Endothelial cell of umbilical vein (primary cell): ENCODE data around the gene TRIM29. TPM values are rescaled to one million over a fixed set of nuclear protein-coding genes. Genes with fewer than 3 reads are reported as not detected.

ENCODE experiments used
- BruUV-seq: library from RNA; stranded (reverse); fragments of 400-500 nt; replicated peaks from 2 replicates; lab custom pipeline; 2021; lab: Mats Ljungman, UMichigan
- CTCF ChIA-PET: fragments of 300-600, 350-600 bp; sonication (Branson Sonifier 250); formaldehyde crosslinking; loops from one replicate; lab custom pipeline; 2021; ENCODE audit warnings: antibody characterized with exemption, inconsistent platforms; lab: Charles Lee
- POLR2A ChIA-PET: fragments of 300-600, 350-600 bp; sonication (Branson Sonifier 250); formaldehyde crosslinking; loops from one replicate; lab custom pipeline; 2021; ENCODE audit warnings: antibody characterized with exemption, inconsistent platforms; lab: Charles Lee
- DNase-seq: peaks from one replicate; pipeline ENCODE4 v3.0.0-alpha.2; 2011; ENCODE audit warnings: low read depth, low spot score
- FAIRE-seq: peaks from 2 replicates; lab custom pipeline; 2011; peaks lifted over from hg19 to GRCh38; lab: Jason Lieb, UNC
- H2AFZ ChIP-seq: 2 replicates; pipeline ENCODE4 v1.6.0; 2012; ENCODE audit warnings: low read depth, low read length, control low read depth, inconsistent platforms
- H3K27ac ChIP-seq: 2 replicates; pipeline ENCODE4 v1.5.1; 2011; ENCODE audit warnings: low read depth, mild to moderate bottlenecking, control low read depth, low read length, moderate library complexity; ENCODE audit not compliant: insufficient read depth
- H3K27me3 ChIP-seq, 2 experiments: 2 replicates each; pipeline versions ENCODE4 v1.6.0 to v1.6.1; 2011; ENCODE audit warnings: low read length in 2 of 2, mixed read lengths in 1 of 2; ENCODE audit not compliant: control insufficient read depth in 2 of 2, insufficient read depth in 2 of 2
- H3K36me3 ChIP-seq, 2 experiments: 2 replicates in 1 of 2; 3 replicates in 1 of 2; pipeline ENCODE4 v1.5.1; 2011; ENCODE audit warnings: low read length in 2 of 2, mild to moderate bottlenecking in 1 of 2, moderate library complexity in 1 of 2; ENCODE audit not compliant: control insufficient read depth in 2 of 2, insufficient read depth in 2 of 2; ENCODE audit errors: extremely low read depth in 1 of 2
- H3K4me1 ChIP-seq: 3 replicates; pipeline ENCODE4 v1.5.1; 2011; ENCODE audit warnings: mild to moderate bottlenecking, low read length; ENCODE audit not compliant: control insufficient read depth, insufficient read depth; ENCODE audit errors: extremely low read depth
- H3K4me2 ChIP-seq: 2 replicates; pipeline ENCODE4 v1.6.1; 2011; ENCODE audit warnings: low read length, control low read depth, mixed read lengths; ENCODE audit not compliant: insufficient read depth
- H3K4me3 ChIP-seq, 3 experiments: fragments of 200-600 bp in 1 of 3; sonication (generic), shearing (Covaris generic) in 1 of 3; replicated peaks in 1 of 3; 2 replicates each; pipeline ENCODE4 v1.5.1; 2011 to 2016; ENCODE audit warnings: control low read depth in 3 of 3, low read length in 3 of 3, mild to moderate bottlenecking in 2 of 3, inconsistent platforms in 1 of 3, low read depth in 1 of 3, moderate library complexity in 1 of 3; ENCODE audit not compliant: insufficient read depth in 1 of 3
- H3K79me2 ChIP-seq: 2 replicates; pipeline ENCODE4 v1.6.0; 2012; ENCODE audit warnings: low read length, inconsistent platforms; ENCODE audit not compliant: control insufficient read depth, insufficient read depth
- H3K9ac ChIP-seq: replicated peaks from 2 replicates; pipeline ENCODE3; 2011; ENCODE audit warnings: low read length, control low read depth; ENCODE audit not compliant: insufficient read depth; ENCODE audit errors: extremely low read depth
- H3K9me1 ChIP-seq: replicated peaks from 3 replicates; pipeline ENCODE4 v1.6.0; 2011; ENCODE audit warnings: mild to moderate bottlenecking, low read length; ENCODE audit not compliant: control insufficient read depth, insufficient read depth; ENCODE audit errors: extremely low read depth
- H3K9me3 ChIP-seq: replicated peaks from 2 replicates; pipeline ENCODE4 v1.5.1; 2012; ENCODE audit warnings: low read length, inconsistent platforms; ENCODE audit not compliant: control insufficient read depth, insufficient read depth
- H4K20me1 ChIP-seq: replicated peaks from 2 replicates; pipeline ENCODE3; 2011; ENCODE audit warnings: mild to moderate bottlenecking, low read length; ENCODE audit not compliant: control insufficient read depth, insufficient read depth; ENCODE audit errors: extremely low read depth
- CTCF ChIP-seq, 2 donors: IDR thresholded peaks; 1 replicate in 1 of 2; 2 replicates in 1 of 2; pipeline ENCODE4 v1.5.1; 2011; ENCODE audit warnings: low read length in 2 of 2, mild to moderate bottlenecking in 2 of 2, moderate library complexity in 2 of 2, control low read depth in 1 of 2, inconsistent platforms in 1 of 2, low read depth in 1 of 2; ENCODE audit not compliant: insufficient read depth in 1 of 2; ENCODE audit errors: extremely low read depth in 1 of 2
- EZH2 ChIP-seq: IDR thresholded peaks from 2 replicates; pipeline ENCODE4 v1.6.1; 2012; ENCODE audit warnings: borderline replicate concordance, low read depth, mild to moderate bottlenecking, moderate library complexity, low read length, inconsistent platforms; ENCODE audit not compliant: severe bottlenecking
- MAX ChIP-seq: IDR thresholded peaks from 2 replicates; pipeline ENCODE4 v1.6.1; 2011; ENCODE audit not compliant: insufficient read depth, insufficient read length
- dilution Hi-C: fragments of 300-500 bp; cut with MboI; formaldehyde crosslinking; loops from one replicate; pipeline ENCODE4 v1.15.0; 2019; ENCODE audit warnings: low sequenced_read_pairs; ENCODE audit not compliant: extremely low pct_ligation_motif_present
- intact Hi-C: fragments of 100-400 bp; cut with micrococcal nuclease; formaldehyde crosslinking; loops from one replicate; pipeline ENCODE4 v1.10.0; 2022
- polyA plus RNA-seq, 4 experiments: library from polyadenylated mRNA; depleted of rRNA in 3 of 4; stranded (reverse) in 3 of 4; unstranded in 1 of 4; fragments of >200 nt; gene quantifications; 2 replicates each; pipeline versions ENCODE4 v1.2.1 to v1.2.3, GENCODE V29; 2011 to 2012; ENCODE audit warnings: missing spikeins in 1 of 4
- total RNA-seq: library from RNA; stranded (reverse); gene quantifications from 2 replicates; pipeline ENCODE4 v1.2.3, GENCODE V29; 2021

Gene TRIM29
- total and polyA plus RNA-seq, 2 donors (not counting 3 experiments of a cell fraction or from before 2014, with no cell fraction given), result not detected

- FAIRE-seq (no peak), DNase-seq (no peak)
- peaks cover 0 to 2% of the 10 kb centered on the region in 2 experiments for H3K27me3 ChIP-seq
- no peaks in the 10 kb centered on the region for H3K36me3 ChIP-seq
- no peaks in the 10 kb centered on the region for H3K4me1 ChIP-seq
- H3K27ac ChIP-seq, result no peak overlapping the region
- H3K9me3 ChIP-seq, result no peaks in the 10 kb centered on the region
- BruUV-seq, result no TSS peak
- ChIA-PET CTCF (interaction anchor here (0.7 to 2.5 kb wide), 16 partner anchors 10 to 752 kb away, joined by 3 to 31 read pairs (median 4); no protein-coding TSS in a partner anchor), POLR2A (no interaction called here)
- no peaks in the 10 kb centered on the region for H3K9me1 ChIP-seq
- H4K20me1 ChIP-seq, result no peaks in the 10 kb centered on the region
- H3K9ac ChIP-seq, result no peak overlapping the region
- no peak overlapping the region for H3K4me2 ChIP-seq
- no peak overlapping the region for H2AFZ ChIP-seq
- H3K79me2 ChIP-seq, result no peaks in the 10 kb centered on the region
- dilution Hi-C loops, result no loop called here
- intact Hi-C loops, result loop anchor here (1.0 kb wide), 6 partner anchors 94 to 626 kb away; no protein-coding TSS in a partner anchor
- no peak overlapping the region for H3K4me3 ChIP-seq
- TF ChIP-seq MAX (no peak), CTCF (IDR thresholded peaks at IDR 0.05; ENCODE audit: extremely low read depth in 1 of 2, insufficient read depth in 1 of 2, low read depth in 1 of 2, low read length in 2 of 2) (no peak), EZH2 (no peak)
Measured at GRCh38 chr11:120107692-120108091, 30.2 kb downstream of the TRIM29 start.
